HPDE6-E6E7 (cell line): ENCODE results near the gene CYP2A13.
"Not testable (repeated sequence)": the region's sequence is repeated elsewhere in the genome, so short reads cannot be mapped to it uniquely, and the experiment has no call there.

Source experiments
- DNase-seq: peaks from one replicate; pipeline ENCODE4 v3.0.0; 2011; ENCODE audit warnings: missing footprints; ENCODE audit errors: extremely low spot score

The CYP2A13 gene

GRCh38 chr19:41088151-41088550, at the start of gene CYP2A13:
Gene CYP2A13, plus strand, starts transcription at chr19:41088451. Its CDS starts 21 bp downstream, at chr19:41088472.
- DNase-seq = no peak

DNA sequence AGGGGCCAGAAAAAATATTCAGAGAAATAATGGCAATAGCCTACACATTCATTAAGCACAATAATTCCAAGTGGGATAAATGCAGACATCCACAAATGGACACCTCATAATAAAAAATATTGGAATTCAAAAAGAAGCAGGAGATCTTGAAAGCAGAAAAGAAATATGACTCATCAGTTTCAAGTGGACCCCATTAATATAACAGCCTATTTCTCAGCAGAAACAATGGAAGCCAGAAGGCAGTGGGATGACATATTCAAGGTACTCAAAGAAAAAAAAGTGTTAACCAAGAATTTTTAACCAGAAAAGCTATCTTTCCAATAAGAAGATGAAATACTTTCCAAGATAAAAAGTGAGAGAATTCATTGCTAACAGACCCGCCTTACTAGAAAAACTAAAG, 48.4 kb upstream of the CYP2A13 start:
- no peak for DNase-seq

DNA sequence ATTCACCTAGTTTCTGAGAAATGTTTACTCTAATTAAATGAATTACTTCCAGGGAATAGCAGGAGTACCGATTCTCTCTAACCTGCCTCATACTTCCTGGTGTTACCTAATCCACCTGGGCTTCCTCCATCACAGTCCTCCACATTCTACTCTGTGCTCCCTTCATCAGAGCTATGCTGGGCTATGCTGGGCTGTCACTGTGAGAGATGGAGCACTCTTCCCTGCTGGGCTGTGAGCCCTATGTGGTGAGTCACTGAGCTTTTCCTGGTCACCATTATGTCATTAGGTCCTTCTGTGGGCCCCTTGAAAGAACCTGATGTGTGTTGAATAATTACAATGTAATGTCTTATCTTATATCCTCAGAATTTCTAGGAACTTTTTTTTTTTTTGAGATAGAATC, 43.2 kb upstream of the CYP2A13 start:
- DNase-seq = not testable (repeated sequence)

GRCh38 chr19:41050426-41050825, 37.8 kb upstream of the CYP2A13 start:
- no peak for DNase-seq

- not testable (repeated sequence) for DNase-seq
These were observed 36.1 kb upstream of the CYP2A13 start for GRCh38 chr19:41052162-41052561.

- DNase-seq = not testable (repeated sequence)
These were observed 34.9 kb upstream of the CYP2A13 start for GRCh38 chr19:41053331-41053730.

DNA sequence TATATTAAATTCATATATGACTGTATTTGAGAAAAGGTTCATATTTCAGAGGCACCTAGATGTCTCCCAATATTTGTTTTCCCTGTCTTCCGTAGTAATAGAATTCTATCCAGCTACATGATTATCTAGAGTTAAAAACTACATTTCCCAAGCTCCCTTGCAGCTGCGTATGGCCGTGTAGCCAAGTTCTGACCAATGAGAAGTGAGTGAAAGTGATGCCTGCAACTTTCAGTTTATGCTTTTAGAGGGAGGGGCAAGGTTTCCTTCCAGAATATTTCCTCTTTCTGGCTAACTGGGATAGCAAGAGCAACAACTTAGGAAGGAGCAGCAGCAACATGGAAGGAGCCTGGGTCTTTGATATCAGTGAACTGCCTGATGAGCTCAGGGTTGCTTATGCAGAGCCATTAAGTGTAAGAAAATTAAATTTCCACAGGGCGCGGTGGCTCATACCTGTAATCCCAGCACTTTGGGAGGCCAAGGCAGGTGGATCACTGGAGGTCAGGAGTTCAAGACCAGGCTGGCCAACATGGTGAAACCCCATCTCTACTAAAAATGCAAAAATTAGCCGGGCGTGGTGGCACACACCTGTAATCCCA, 23.2 kb upstream of the CYP2A13 start:
- no peak for DNase-seq

- DNase-seq = no peak
These were observed 12.0 kb upstream of the CYP2A13 start for GRCh38 chr19:41076286-41076685.

DNA sequence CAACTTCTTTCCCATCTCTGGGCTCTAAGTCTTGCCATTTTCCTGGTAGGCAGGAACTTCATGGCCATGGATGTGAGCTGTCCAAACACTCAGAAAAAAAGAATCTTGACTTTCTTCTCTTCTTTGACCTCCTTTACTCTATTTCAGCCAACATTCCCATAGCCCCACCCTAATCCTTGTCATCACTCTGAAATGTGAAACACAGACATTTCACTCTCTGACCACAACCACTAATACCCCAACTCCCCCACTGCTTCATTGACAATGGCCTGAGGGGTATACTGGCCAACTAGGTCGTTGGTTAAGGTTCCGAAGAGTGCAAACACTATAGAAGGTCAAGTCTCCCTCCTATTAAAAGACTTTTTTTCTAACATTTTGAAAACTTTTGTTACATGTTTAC, 4.7 kb upstream of the CYP2A13 start:
- no peak for DNase-seq

GRCh38 chr19:41085748-41086415, 2.4 kb upstream of the CYP2A13 start:
- no peak for DNase-seq

GRCh38 chr19:41089959-41090358, 1.7 kb downstream of the CYP2A13 start:
- no peak for DNase-seq

DNA sequence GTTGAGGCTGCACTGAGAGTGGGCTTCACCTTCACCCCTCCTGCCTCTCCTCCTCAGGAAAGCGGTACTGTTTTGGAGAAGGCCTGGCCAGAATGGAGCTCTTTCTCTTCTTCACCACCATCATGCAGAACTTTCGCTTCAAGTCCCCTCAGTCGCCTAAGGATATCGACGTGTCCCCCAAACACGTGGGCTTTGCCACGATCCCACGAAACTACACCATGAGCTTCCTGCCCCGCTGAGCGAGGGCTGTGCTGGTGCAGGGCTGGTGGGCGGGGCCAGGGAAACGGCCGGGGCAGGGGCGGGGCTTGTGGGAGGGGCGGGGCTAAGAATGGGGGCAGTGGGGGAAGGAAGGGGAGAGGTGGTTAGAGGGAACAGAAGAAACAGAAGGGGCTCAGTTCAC, 7.5 kb downstream of the CYP2A13 start:
- DNase-seq = no peak

- DNase-seq = no peak
These were observed 8.1 kb downstream of the CYP2A13 start for GRCh38 chr19:41096353-41096752.

DNA sequence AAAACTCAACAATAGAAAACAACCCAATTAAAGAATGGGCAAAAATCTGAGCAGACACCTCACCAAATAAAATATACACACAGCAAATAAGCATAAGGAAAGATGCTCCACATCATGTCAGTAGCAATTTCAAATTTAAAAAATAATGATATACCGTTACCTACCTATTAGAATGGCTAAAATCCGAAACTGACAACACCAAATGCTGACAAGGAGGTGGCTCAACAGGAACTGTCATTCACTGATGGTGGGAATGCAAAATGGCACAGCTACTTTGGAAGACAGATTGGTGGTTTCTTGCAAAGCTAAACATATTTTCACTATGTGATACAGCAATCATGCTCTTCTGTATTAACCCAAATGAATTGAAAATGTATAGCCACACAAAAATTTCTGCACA, 9.1 kb downstream of the CYP2A13 start:
- no peak for DNase-seq

DNA sequence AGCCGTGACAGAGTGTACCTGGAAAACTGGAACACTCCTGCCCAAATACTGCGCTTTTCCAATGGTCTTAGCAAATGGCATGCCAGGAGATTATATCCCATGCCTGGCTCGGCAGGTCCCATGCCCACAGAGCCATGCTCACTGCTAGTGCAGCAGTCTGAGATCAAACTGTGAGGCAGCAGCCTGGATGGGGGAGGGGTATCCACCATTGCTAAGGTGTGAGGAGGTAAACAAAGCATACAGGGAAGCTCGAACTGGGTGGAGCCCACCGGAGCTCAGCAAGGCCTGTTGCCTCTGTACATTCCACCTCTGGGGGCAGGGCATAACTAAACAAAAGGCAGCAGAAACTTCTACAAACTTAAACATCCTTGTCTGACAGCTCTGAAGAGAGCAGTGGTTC, 10.5 kb downstream of the CYP2A13 start:
- no peak for DNase-seq

DNA sequence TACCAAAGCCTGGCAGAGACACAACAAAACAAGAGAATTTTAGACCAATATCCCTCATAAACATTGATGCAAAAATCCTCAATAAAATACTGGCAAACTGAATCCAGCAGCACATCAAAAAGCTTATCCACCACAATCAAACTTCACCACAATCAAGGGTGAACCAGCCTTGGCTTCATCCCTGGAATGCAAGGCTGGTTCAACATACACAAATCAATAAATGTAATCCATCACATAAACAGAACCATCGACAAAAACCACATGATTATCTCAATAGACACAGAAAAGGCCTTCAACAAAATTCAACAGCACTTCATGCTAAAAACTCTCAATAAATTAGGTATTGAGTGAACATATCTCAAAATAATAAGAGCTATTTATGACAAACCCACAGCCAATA, 14.0 kb downstream of the CYP2A13 start:
- not testable (repeated sequence) for DNase-seq

- DNase-seq = no peak
These were observed 17.9 kb downstream of the CYP2A13 start for GRCh38 chr19:41106177-41106576.

- no peak for DNase-seq
These were observed 23.0 kb downstream of the CYP2A13 start for GRCh38 chr19:41111296-41111695.

DNA sequence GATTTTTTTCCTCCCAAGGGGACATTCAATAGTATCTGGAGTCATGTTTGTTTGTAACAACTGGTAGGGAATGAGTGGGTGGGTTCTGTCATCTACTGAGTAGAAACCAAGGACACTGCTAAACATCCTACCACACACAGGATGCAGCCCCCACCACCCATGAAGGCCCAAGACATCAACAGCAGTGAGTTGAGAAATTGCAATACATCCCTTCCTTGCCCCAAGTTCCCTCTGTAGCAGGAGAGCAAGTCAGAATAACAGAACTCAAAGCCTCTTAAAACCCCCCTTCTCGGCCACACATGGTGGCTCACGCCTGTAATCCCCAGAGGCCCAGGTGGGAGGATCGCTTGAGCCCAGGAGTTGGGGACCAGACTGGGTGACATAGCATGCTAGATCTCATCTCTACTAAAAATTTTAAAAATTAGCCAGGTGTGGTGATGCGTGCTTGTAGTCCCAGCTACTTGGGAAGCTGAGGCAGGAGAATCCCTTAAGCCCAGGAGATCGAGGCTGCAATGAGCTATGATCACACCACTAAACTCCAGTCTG, 23.6 kb downstream of the CYP2A13 start:
- DNase-seq = no peak

DNA sequence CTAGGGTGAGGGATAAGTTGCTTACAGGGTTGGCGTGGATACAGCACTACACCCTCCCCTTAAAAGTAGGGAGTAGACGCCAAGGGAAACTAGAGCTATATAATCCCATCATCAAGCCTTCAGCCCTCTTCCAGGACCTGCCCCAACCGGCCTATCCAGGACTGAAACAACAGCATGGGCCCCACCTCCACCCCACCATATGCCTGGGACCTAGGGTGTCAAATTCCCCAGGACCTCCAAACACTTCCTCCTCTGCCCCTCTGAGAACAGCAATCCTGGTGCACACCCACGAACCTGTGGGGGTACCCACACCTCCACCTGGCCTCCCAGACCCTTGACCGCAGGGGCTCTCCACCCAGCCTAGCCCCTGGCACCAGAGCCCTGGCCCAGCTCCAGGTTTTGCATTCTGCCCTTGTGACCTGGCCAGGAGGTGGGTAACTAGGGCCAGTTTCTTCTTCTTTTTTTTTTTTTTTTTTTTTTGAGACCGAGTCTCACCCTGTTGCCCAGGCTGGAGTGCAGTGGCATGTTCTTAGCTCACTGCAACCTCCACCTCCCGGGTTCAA, 24.6 kb downstream of the CYP2A13 start:
- no peak for DNase-seq

- DNase-seq = no peak
These were observed 25.9 kb downstream of the CYP2A13 start, which contains the start of gene CYP2F1 for GRCh38 chr19:41114132-41114531. Gene CYP2F1, plus strand, starts transcription at chr19:41114432. Its CDS starts 1,757 bp downstream, at chr19:41116189.

- DNase-seq = no peak
These were observed 28.0 kb downstream of the CYP2A13 start for GRCh38 chr19:41116261-41116660.
